ENCODE measurements around the gene MYO1F.
A peak's percentile ranks its signal among the peaks of the same experiment; 100 is the strongest.
"Not testable (repeated sequence)": the region's sequence is repeated elsewhere in the genome, so short reads cannot be mapped to it uniquely, and the experiment has no call there.

The MYO1F gene

DNA sequence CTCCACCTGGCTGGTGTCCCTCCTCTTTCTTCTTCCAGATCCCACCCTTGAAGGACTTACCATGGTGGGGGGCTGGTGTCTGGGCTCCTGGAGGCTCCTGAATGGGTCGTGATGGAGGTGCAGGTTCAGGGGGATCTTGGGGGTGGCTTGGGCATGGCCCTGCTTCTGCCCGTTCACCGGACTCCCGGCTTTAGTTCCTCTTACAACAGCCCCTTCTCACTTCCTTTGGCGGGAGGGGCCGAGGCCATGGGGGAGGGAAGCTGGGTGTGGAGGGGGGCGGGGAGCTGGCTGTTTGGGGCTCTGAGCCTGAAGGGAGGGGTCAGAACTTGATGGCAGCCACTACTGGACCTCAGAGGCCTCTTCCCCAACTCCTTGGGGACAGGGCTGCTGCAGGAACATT is at the start of gene MYO1F:
MYO1F (minus strand) TSS at position 196 of the 400 bp plus-strand sequence; CDS start at position 63, 133 bp downstream.
- peak; percentile 36 for DNase-seq (ENCODE audit: low spot score)

DNA sequence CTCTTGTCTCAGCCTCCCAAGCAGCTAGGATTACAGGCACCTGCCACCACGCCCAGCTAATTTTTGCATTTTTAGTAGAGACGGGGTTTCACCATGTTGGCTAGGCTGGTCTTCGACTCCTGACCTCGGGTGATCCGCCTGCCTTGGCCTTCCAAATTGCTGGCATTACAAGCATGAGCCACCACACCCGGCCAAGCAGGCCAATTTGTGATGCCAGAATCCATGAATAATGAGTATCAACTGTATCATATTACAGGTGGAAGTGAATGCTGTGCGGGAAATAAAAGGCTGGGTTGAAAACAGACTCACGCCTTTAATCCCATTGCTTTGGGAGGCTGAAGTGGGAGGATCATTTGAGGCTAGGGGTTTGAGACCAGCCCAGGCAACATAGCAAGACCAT is 49.6 kb upstream of the MYO1F start:
- DNase-seq (ENCODE audit: low spot score) = no peak

DNA sequence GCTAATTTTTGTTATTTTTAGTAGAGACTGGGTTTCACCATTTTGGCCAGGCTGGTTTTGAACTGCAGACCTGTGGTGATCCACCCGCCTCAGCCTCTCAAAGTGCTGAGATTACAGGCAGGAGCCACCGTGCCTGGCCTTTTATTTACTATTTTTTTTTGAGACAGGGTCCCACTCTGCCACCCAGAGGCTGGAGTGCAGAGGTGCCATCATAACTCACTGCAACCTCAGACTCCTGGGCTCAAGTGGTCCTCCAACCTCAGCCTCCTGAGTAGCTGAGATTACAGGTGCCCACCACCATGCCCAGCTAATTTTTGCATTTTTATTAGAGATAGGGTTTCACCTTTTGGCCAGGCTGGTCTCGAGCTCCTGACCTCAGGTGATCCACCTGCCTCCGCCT is 45.6 kb upstream of the MYO1F start:
- not testable (repeated sequence) for DNase-seq (ENCODE audit: low spot score)

DNA sequence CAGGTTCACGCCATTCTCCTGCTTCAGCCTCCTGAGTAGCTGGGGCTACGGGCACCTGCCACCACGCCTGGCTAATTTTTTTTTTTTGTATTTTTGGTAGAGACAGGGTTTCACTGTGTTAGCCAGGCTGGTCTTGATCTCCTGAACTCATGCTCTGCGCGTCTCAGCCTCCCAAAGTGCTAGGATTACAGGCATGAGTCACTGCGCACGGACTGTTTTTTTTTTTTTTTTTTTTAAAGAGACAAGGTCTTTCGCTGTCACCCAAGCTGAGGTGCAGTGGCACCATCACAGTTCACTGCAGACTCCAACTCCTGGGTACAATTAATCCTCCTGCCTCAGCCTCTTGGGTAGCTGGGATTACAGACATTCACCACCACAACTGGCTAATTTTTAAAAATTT is 41.5 kb upstream of the MYO1F start:
- no peak for DNase-seq (ENCODE audit: low spot score)

DNA sequence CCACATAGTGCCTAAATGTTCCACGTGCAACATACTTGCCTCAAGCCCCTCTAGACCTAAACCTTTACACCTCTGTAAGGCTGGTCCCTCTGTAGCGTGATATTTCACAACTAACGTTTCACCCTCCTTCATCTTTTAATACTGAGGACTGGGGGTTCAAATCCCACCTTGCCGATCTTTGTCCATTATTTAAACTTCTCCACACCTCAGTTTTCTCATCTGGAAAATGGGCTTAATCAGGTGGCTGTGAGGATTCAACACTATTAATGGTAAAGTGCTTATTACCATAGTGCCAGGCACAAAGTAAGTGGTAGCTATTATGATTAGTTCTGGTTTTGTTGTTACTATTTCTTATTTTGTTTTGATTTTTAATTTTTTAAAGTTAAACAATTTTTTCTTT is 40.7 kb upstream of the MYO1F start:
- DNase-seq (ENCODE audit: low spot score) = no peak

DNA sequence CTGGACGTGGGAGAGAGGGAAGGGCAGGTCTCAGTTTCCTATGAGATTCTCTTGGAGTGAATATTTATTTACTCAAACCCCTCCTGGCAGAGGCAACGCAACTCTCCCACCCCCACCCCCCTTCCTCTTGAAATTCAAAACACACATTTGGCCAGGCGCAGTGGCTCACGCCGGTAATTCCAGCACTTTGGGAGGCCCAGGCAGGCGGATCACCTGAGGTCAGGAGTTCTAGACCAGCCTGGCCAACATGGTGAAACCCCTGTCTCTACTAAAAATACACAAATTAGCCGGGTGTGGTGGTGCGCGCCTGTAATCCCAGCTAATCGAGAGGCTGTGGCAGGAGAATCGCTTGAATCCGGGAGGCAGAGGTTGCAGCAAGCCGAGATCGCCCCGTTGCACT is 40.1 kb upstream of the MYO1F start:
- DNase-seq (ENCODE audit: low spot score) = not testable (repeated sequence)

DNA sequence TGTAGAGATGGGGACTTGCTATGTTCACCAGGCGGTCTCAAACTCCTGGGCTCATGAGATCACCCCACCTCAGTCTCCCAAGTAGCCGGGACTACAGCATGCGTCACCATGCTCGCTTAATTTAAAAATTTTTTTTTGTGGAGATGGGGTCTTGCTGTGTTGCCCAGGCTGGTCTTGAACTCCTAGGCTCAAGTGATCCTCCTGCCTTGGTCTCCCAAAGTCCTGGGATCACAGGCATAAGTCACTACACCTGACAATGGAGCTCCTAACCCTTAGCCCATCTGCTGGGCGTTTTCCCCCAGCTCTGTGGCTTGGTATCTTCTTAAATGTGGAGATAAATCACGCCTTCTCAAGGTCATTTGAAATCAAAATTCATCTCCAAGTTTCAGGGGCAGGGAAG is 39.6 kb upstream of the MYO1F start:
- no peak for DNase-seq (ENCODE audit: low spot score)

DNA sequence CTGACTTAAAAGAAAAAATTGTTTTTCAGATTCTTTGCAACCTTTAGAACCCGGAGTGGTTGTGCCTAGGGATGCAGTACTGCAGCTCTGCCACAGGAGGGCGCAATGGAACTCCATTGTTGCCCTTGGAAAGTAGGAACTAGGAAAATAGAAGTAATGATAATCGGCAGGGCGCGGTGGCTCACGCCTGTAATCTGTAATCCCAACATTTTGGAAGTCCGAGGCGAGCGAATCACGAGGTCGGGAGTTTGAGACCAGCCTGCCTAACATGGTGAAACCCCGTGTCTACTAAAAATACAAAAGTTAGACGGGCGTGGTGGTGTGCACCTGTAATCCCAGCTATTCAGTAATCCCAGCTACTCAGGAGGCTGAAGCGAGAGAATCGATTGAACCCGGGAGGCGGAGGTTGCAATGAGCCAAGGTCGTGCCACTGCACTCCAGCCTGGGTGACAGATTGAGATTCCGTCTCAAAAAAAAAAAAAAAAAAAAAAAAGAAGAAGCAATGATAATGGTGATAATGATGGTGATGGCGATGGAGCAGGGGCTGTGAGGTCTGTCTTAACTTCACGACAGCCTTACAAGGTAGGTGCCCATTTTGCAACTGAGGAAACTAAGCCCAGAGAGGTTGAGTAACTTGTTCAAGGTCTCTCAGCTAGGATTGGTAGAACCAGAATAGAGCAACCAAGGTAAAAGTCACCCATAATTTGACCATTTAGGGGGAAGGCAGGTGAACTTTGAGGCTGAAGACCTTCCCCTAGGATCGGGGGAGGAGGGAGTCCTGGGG is 38.8 kb upstream of the MYO1F start:
- peak; percentile 52 for DNase-seq (ENCODE audit: low spot score)

DNA sequence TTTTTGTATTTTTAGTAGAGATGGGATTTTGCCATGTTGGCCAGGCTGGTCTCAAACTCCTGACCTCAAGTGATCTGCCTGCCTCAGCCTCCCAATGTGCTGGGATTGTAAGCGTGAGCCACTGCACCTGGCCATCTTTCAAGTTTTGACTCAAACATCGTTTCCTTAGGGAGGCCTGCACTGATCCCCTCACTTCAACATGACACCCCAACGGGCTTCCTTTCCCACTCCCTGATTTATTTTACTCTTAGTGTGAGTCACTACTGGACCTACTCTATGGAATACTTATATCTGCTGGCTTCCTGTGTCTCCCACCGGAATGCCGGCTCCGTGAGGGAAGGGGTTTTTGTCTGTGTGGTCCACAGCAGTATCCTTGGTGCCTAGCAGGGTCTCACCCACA is 37.8 kb upstream of the MYO1F start:
- no peak for DNase-seq (ENCODE audit: low spot score)

DNA sequence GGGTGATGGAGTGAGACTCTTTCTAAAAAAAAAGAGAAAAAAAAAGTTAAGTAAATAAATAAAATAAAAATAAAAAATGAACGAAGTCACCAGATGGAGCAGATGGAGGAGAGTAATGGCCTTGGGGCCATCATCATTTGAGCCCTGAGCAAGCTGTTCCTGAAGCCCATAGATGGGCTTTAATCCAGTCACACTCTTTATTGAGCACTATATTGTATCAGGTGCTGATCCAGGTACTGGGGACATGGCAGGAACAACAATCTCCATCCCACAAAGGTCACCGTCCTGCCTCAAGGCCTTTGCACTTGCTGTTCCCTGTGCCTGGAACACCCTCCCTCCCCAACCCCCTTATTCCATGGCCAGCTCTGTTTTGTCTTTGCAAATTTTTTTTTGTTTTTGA is 37.2 kb upstream of the MYO1F start:
- no peak for DNase-seq (ENCODE audit: low spot score)

DNA sequence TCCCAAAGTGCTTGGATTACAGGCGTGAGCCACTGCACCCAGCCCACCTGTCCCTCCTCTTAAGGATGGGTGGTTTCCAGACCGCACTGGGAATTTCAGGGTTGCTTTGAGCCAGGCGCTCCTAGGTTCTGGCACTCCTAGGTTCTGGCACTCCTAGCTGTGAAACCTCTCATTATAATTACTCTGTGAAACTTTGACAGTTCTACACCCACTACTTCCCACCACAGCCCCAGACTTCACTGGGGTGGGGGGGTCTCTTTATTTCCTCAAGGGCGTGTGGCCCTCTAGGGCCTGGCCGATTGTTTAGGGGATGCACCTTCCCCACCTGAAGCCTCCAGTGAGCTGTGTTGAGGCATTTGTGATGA is 35.5 kb upstream of the MYO1F start:
- no peak for DNase-seq (ENCODE audit: low spot score)

DNA sequence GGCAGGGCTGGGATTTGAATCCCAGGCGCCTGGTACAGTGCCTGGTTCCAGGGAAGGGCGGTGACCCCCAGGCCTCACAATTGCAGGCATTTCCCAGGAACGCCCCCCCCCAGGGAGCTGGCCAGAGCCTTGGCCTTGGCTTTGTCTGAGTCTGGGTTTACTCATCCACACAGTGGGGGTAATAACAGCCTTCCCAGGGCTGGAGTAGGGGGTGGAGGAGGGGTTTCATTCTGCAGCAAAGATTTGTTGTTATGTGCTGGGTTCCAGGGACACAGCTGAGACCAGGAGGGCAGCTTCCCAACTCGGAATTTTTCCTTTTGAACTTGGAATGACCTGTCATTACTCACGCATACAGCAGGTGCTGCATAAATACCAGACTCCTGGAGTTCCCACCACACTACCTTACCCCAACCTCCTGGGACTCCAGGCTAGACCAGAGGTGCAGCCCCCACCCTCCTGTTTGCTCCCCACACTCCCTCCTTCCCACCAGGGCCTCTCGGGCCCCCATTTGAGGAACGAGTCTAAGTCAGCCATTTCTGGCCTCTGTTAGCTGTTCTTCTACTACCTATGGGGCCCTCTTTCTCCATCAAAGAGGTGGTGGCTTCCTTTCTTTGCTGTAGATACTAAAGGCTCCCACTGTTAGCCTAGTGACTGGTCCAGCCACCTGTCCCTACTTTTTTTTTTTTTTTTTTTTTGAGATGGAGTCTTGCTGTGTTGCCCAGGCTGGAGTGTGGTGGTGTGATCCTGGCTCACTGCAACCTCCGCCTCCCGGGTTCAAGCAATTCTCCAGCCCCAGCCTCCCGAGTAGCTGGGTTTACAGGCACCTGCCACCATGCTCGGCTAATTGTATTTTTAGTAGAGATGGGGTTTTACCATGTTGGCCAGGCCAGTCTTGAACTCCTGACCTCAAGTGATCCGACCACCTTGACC is 34.9 kb upstream of the MYO1F start:
- DNase-seq (ENCODE audit: low spot score) = no peak

DNA sequence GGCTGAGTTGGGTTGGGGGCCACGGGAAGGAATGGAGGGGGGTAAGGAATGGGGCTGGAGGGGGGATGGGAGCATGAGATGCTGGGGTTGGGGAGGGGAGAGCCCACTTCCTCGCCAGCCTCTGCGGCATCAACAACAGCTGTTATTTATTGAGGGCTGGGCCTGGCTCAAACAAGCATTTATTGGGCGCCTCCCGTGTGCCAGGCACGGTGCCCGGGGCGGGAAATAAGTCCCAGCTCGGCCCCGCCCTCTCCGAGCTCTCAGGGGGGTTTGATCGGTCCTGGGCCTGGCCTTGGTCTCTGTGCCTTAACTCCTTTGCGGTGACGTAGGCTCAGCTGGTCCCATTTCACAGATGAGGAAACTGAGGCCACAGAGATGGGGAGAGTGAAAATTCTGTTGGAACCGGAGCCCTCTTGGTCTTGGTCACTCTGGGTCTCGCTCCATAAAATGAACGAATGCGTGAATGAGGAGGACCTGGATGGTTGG is 34.2 kb upstream of the MYO1F start:
- no peak for DNase-seq (ENCODE audit: low spot score)

DNA sequence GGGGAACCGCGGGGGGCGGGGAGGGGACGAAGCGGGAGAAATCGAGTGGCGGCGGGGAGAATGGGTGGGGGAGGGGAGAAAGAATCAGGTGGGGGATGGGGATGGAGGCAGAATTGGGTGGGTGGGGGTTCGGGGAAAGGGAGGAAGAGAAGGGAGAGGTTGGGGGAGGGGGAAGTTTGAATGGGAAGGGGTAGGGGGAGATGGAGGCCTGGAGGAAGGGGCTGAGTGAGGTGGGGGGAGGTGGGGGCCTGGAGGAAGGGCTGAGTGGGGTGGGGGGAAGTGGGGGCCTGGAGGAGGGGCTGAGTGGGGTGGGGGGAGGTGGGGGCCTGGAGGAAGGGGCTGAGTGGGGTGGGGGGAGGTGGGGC is 33.7 kb upstream of the MYO1F start:
- no peak for DNase-seq (ENCODE audit: low spot score)

DNA sequence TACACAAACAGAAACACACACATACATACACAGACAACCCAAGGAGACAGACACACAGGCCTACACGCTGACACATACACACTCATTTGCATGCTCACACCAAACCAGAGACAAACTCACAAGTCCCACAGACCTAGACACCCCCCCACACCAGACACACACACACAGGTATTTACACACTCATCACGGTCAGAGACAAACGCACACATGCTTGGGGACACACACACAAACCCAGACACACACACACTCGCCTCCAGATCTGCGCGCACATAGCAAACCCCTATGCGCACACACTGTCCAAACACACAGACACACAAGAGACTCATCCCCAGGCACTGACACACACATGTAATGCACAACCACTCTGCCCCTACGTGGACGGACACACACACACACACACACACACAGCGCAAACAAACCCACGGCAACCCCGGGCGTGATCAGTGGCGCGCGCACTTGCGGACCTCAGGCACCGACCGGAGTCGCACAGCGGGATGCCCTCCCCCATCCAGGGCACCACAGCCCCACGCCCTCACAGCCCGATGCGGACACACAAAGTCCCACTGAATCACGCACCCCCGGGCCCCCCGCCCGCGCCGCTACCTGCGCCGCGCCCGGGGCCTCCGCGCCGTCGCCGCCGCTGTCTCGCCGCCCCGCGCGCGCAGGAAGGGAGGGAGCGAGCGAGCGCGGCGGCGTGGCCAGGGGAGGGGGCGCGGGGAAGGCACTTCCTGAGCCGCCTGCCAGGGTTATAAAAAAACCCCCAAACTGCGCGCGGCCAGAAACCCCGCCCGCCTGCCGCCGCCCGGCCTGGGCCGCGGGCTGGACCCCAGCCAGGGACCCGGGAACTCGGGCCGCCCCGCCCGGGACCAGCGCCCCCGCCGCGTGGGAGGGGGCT is 33.0 kb upstream of the MYO1F start, which contains the start of gene ADAMTS10:
ADAMTS10 (minus strand) TSS at position 675 of the 895 bp plus-strand sequence. CDS start 5,005 bp downstream, outside the sequence.
- DNase-seq (ENCODE audit: low spot score) = peak; percentile 28

DNA sequence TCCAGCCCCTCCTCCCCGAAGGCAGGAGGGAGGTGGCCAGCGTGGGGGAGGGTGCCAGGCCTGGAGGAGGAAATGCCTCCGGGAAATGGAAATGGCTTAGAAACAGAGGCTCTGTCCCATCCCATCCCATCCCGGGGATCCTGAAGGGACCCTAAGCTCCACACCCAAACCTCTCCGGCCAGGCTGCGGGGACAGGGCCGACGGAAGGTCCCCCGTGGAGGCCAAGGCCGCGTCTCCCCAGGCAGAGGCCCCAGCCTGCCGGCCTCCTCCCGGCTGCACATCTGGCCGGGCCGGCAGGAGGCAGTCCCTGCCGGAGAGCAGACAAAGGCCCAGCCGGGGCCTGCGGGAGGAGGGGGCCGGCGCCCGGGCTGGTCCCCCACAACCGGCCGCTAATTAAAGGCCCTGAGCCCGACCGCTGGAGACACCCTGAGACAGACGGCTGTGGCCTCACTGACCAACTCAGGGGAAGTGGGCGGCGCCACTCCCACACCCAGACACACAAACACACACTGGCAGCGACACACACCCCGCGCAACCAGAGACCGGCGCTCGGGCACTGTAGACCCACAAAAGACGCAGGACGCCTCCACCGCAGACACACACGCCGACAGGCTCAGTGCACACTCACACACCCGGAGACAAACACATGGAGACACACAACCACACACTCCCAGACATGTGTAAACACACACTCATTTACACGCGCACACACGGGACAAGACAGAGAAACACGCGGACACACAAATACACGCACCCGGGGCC is 32.2 kb upstream of the MYO1F start:
- no peak for DNase-seq (ENCODE audit: low spot score)

DNA sequence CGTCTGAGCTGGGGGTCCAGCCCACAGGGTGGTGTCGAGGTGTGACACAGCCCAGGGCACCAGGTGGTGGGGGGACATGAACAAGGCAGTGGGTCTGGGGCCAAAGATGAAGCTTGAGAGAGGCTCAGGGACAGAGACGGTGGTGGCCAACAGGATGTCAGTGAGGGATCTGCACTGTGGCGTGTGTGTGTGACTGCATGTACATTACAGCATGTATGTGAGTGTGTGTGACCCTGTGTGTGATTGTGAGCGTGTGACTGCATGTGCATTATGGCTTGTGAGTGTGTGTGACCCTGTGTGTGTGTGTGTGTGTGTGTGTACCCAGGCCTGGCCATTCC is 31.7 kb upstream of the MYO1F start:
- DNase-seq (ENCODE audit: low spot score) = no peak

DNA sequence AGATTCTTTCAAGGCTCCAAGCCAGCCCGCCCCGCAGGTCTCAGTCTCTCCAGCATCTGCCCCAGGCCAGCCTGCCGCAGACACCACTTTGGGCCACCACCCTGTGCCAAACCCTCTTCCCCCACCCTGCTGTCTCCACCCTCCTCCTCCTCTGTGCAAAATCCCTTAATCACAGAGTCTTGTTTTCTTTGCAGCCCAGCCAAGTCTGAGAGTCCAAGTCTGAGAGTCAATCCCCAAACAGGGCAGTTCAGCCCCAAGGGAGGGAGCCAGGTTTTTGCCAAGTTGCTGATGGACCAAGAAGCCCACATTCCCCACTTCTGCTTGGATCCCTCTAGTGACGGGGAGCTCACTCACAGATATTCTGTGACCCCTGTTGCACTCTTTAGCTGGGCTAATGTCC is 30.1 kb upstream of the MYO1F start:
- no peak for DNase-seq (ENCODE audit: low spot score)

DNA sequence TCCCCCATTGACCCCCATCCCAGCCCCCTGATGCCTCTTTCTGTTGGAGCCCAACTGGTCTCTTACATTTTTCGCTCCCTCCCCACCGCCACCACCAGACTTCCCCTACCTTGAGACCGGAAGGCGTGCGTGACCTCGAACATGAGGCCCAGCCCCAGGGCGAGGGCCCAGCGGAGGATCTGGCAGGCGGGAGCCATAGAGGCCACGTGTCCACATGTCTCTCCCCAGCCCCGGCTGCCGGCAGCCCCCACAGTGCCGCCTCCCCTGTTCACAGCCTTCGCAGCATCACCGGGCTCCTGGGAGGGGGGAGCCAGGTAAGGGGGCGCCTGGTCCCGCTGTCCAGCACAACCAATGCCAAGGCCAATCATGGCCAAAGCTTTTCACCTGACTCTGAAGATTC is 28.3 kb upstream of the MYO1F start:
- no peak for DNase-seq (ENCODE audit: low spot score)

DNA sequence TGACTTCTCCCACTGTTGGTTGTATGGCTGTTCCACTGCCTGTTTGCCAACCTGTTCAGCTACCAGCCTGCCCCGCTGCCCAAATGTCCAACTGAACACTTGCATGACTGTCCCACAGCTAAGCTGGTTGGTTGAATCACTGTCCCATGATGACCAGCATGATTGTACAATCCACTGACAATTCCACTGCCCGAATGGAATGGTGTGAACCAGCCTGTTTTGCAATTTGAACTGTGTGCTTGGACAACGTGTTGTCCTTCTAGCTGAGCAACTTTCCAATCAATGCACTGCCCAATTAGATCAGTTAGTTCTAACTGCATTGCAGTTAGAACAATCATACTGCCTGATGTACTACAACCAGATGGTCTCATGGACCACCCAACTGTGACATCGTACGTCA is 24.6 kb upstream of the MYO1F start:
- no peak for DNase-seq (ENCODE audit: low spot score)

DNA sequence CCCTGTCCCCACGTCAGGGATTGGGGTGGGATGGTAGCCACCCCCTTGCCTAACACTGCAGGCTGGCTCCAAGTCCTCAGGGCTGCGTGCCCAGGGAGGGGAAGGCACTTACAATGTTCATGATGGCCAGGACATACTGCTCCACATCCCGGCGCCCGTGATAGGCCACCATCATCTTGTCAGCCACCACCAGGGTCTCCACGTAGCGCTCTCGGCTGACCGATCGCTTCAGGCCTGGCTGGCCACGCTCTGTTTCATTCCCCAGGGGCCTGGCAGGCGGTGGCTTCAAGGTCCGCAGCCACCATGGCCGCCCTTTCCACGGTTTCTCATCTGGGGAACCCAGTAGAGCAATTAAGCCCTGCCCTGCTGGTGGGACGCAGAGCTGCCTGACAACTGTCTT is 23.6 kb upstream of the MYO1F start:
- DNase-seq (ENCODE audit: low spot score) = no peak

All from CD4-positive, alpha-beta T cell treated with Interleukin-6 at 100 ng/mL for 8 hours (primary cell).